ENCODE data around the gene PLA2G2D. TPM values are rescaled to one million over a fixed set of nuclear protein-coding genes. Genes with fewer than 3 reads are reported as not detected.

The PLA2G2D gene
- total RNA-seq, 2 donors from 2014 or later: not detected

- DNase-seq (ENCODE audit: low spot score in 2 of 2): no peak
- no peaks in the 10 kb centered on the region for H3K36me3 Mint-ChIP-seq
- no peaks in the 10 kb centered on the region for H3K9me3 Mint-ChIP-seq
- no peak for ATAC-seq
- H3K27ac Mint-ChIP-seq: no peak overlapping the region
Measured at GRCh38 chr1:20107796-20108195, 11.5 kb downstream of the PLA2G2D start.

- H3K36me3 Mint-ChIP-seq: no peaks in the 10 kb centered on the region
- no peak overlapping the region for H3K27ac Mint-ChIP-seq
- H3K9me3 Mint-ChIP-seq: no peaks in the 10 kb centered on the region
- DNase-seq (ENCODE audit: low spot score in 2 of 2) (no peak), ATAC-seq (no peak)
Measured at GRCh38 chr1:20107351-20107750, 12.0 kb downstream of the PLA2G2D start.

GRCh38 chr1:20105856-20106255, 13.5 kb downstream of the PLA2G2D start:
- H3K36me3 Mint-ChIP-seq: no peaks in the 10 kb centered on the region
- DNase-seq (ENCODE audit: low spot score in 2 of 2) (no peak), ATAC-seq (no peak)
- no peak overlapping the region for H3K27ac Mint-ChIP-seq
- H3K9me3 Mint-ChIP-seq: no peaks in the 10 kb centered on the region

- Mint-ChIP-seq H3K9me3 (no peaks in the 10 kb centered on the region), H3K27ac (peak overlapping the region in 1 of 2 donors; percentile 88), H3K36me3 (no peaks in the 10 kb centered on the region)
- ATAC-seq (peak in 1 of 2 donors; percentile 93), DNase-seq (ENCODE audit: low spot score in 2 of 2) (no peak)
Measured at GRCh38 chr1:20102875-20103274, 16.5 kb downstream of the PLA2G2D start.

- H3K9me3 Mint-ChIP-seq: no peaks in the 10 kb centered on the region
- no peak overlapping the region for H3K27ac Mint-ChIP-seq
- H3K36me3 Mint-ChIP-seq: no peaks in the 10 kb centered on the region
- DNase-seq (ENCODE audit: low spot score in 2 of 2) (peak in 1 of 2 donors; percentile 37), ATAC-seq (peak; percentile 40 to 54)
Measured at GRCh38 chr1:20100632-20101355, 18.5 kb downstream of the PLA2G2D start.

GRCh38 chr1:20099533-20099932, 19.8 kb downstream of the PLA2G2D start:
- Mint-ChIP-seq H3K36me3 (no peaks in the 10 kb centered on the region), H3K9me3 (no peaks in the 10 kb centered on the region), H3K27ac (no peak overlapping the region)
- ATAC-seq (no peak), DNase-seq (ENCODE audit: low spot score in 2 of 2) (no peak)

GRCh38 chr1:20096840-20097447, 22.4 kb downstream of the PLA2G2D start:
- Mint-ChIP-seq H3K27ac (no peak overlapping the region), H3K9me3 (no peaks in the 10 kb centered on the region), H3K36me3 (no peaks in the 10 kb centered on the region)
- DNase-seq (ENCODE audit: low spot score in 2 of 2) (no peak), ATAC-seq (no peak)

- DNase-seq (ENCODE audit: low spot score in 2 of 2): no peak
- H3K36me3 Mint-ChIP-seq: no peaks in the 10 kb centered on the region
- H3K9me3 Mint-ChIP-seq: no peaks in the 10 kb centered on the region
- H3K27ac Mint-ChIP-seq: no peak overlapping the region
- no peak for ATAC-seq
Measured at GRCh38 chr1:20095564-20096434, 23.5 kb downstream of the PLA2G2D start.

- H3K36me3 Mint-ChIP-seq: no peaks in the 10 kb centered on the region
Measured at GRCh38 chr1:20093940-20094391, 25.4 kb downstream of the PLA2G2D start.

GRCh38 chr1:20093303-20093702, 26.0 kb downstream of the PLA2G2D start:
- DNase-seq (ENCODE audit: low spot score in 2 of 2): no peak
- Mint-ChIP-seq H3K36me3 (no peaks in the 10 kb centered on the region), H3K27ac (no peak overlapping the region), H3K9me3 (no peaks in the 10 kb centered on the region)
- no peak for ATAC-seq

More at GRCh38 chr1:20093940-20094391, 25.4 kb downstream of the PLA2G2D start:
- no peak overlapping the region for H3K27ac Mint-ChIP-seq
- no peak for ATAC-seq
- DNase-seq (ENCODE audit: low spot score in 2 of 2): no peak
- no peaks in the 10 kb centered on the region for H3K9me3 Mint-ChIP-seq

GRCh38 chr1:20090641-20091040, 28.7 kb downstream of the PLA2G2D start:
- no peak for DNase-seq (ENCODE audit: low spot score in 2 of 2)
- no peaks in the 10 kb centered on the region for H3K9me3 Mint-ChIP-seq
- peak overlapping the region in 1 of 2 donors; percentile 44 for H3K27ac Mint-ChIP-seq
- no peak for ATAC-seq
- H3K36me3 Mint-ChIP-seq: no peaks in the 10 kb centered on the region

GRCh38 chr1:20090119-20090518, 29.2 kb downstream of the PLA2G2D start:
- DNase-seq (ENCODE audit: low spot score in 2 of 2) (no peak), ATAC-seq (no peak)
- no peaks in the 10 kb centered on the region for H3K9me3 Mint-ChIP-seq
- no peak overlapping the region for H3K27ac Mint-ChIP-seq
- H3K36me3 Mint-ChIP-seq: no peaks in the 10 kb centered on the region

GRCh38 chr1:20089328-20090077, 29.8 kb downstream of the PLA2G2D start:
- H3K36me3 Mint-ChIP-seq: no peaks in the 10 kb centered on the region
- no peak for ATAC-seq

GRCh38 chr1:20087668-20088067, 31.7 kb downstream of the PLA2G2D start:
- H3K36me3 Mint-ChIP-seq: no peaks in the 10 kb centered on the region
- ATAC-seq (no peak), DNase-seq (ENCODE audit: low spot score in 2 of 2) (no peak)
- H3K27ac Mint-ChIP-seq: no peak overlapping the region
- H3K9me3 Mint-ChIP-seq: no peaks in the 10 kb centered on the region

More at GRCh38 chr1:20089328-20090077, 29.8 kb downstream of the PLA2G2D start:
- no peaks in the 10 kb centered on the region for H3K9me3 Mint-ChIP-seq
- H3K27ac Mint-ChIP-seq: no peak overlapping the region
- no peak for DNase-seq (ENCODE audit: low spot score in 2 of 2)

GRCh38 chr1:20086800-20087199, 32.5 kb downstream of the PLA2G2D start:
- H3K36me3 Mint-ChIP-seq: no peaks in the 10 kb centered on the region
- no peaks in the 10 kb centered on the region for H3K9me3 Mint-ChIP-seq
- ATAC-seq (no peak), DNase-seq (ENCODE audit: low spot score in 2 of 2) (no peak)
- H3K27ac Mint-ChIP-seq: no peak overlapping the region

GRCh38 chr1:20083178-20083944, 36.0 kb downstream of the PLA2G2D start:
- H3K9me3 Mint-ChIP-seq: peaks cover 0 to 4% of the 10 kb centered on the region in 2 donors
- H3K27ac Mint-ChIP-seq: no peak overlapping the region
- ATAC-seq (no peak), DNase-seq (ENCODE audit: low spot score in 2 of 2) (no peak)
- no peaks in the 10 kb centered on the region for H3K36me3 Mint-ChIP-seq

All from activated naive CD4-positive, alpha-beta T cell treated with anti-CD3 and anti-CD28 coated beads, Interleukin-2, amount 50 U/mL, for 72 hours (primary cell).